Stimulated activated CD8-positive, alpha-beta memory T cell treated with anti-CD3 and anti-CD28 coated beads, Interleukin-4, amount 100 ng/mL, for 4 hours (primary cell): ENCODE data around the gene PPP4R3A.
"Not testable (repeated sequence)": the region's sequence is repeated elsewhere in the genome, so short reads cannot be mapped to it uniquely, and the experiment has no call there.

Source experiments
- DNase-seq, 2 donors: peaks; one replicate each; pipeline ENCODE4 v3.0.0-alpha.2; 2020; ENCODE audit warnings: low read depth in 2 of 2, low spot score in 1 of 2

The PPP4R3A gene

DNA sequence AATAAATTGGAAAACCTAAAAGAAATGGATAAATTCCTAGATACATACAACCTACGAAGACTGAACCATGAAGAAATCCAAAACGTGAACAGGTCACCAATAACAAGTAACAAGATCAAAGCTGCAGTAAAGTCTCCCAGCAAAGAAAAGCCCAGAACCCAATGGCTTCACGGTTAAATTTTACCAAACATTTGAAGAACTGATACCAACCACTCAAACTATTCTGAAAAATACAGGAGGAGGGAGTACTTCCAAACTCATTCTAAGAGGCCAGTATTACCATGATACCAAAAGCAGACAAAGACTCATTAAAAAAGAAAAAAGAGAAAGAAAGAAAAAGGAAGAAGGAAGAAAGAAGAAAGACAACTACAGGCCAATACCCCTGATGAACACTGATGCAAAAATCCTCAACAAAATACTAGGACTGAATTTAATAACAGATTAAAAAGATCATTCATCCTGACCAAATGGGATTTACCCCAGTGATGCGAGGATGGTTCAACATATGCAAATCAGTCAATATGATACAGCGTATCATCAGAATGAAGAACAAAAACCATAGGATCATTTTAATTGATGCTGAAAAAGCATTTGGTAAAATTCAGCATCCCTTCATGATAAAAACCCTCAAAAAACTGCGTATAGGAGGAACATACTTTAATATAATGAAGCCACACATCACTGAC lies 65.6 kb downstream of the PPP4R3A start:
- no peak for DNase-seq

DNA sequence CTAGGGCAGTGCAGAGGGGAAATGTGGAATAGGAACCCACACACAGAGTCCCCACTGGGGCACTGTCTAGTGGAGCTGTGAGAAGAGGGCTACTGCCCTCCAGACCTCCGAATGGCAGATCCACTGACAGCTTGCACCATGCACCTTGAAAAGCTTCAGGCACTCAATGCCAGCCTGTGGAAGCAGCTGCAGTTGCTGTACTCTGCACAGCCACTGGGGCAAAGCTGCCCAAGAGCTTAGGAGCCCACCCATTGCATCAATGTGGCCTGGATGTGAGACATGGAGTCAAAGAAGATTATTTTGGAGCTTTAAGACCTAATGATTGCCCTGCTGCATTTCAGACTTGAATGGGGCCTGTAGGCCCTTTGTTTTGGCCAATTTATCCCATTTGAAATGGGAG lies 70.8 kb downstream of the PPP4R3A start:
- DNase-seq, result no peak

DNA sequence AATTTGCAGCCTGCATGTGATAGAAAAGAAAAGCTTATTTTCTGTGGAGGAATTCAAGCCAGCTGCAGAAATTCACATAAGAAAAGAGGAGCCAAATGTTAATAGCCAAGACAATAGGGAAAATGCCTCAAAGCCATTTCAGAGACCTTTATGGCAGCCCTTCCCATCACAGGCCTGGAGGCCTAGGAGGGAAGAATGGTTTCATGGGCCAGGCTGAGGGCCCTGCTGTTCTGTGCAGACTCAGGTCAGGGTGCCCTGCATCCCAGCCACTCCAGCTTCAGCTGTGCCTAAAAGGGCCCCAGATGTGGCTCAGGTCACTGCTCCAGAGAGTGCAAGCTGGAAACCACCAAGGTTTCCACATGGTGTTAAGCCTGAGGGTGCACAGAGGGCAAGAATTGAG lies 71.3 kb downstream of the PPP4R3A start:
- no peak for DNase-seq

DNA sequence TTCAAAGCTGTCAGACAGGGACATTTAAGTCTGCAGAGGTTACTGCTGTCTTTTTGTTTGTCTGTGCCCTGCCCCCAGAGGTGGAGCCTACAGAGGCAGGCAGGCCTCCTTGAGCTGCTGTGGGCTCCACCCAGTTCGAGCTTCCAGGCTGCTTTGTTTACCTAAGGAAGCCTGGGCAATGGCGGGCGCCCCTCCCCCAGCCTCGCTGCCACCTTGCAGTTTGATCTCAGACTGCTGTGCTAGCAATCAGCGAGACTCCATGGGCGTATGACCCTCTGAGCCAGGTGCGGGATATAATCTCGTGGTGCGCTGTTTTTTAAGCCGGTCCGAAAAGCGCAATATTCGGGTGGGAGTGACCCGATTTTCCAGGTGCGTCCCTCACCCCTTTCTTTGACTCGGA lies 73.8 kb downstream of the PPP4R3A start:
- DNase-seq, result not testable (repeated sequence)

DNA sequence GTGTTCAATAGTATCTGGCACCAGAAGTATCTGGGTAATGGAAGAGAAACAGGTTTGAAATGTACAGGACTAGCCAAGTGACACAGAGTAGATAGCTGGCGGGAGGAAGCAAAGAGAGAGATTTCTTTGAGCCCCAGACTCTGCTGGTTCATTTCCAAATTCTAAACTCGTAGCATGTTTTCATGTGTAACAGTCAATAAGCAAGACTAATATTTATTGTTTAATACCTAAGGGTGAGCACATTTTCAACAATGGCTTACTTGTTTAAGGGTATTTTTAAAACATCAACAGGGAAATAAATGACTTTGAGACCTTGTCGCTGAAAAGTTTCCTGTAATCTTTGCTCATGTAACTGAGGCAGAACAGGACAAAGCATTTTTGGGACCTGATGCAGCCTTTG lies 80.7 kb downstream of the PPP4R3A start:
- DNase-seq, result no peak

DNA sequence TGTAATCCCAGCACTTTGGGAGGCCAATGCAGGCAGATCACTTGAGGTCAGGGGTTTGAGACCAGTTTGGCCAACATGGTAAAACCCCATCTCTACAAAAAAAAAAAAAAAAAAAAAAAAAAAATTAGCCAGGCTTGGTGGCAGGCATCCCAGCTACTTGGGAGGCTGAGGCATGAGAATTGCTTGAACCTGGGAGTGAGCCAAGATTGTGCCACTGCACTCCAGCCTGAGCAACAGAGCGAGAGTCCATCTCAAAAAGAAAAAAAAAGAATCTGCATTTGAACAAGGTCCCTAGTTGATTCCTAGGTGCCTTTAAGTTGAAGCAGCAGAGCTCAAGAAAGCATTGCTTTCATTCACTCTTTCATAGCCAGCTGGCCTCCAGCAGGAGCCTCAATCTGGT lies 81.2 kb downstream of the PPP4R3A start:
- DNase-seq, result not testable (repeated sequence)

DNA sequence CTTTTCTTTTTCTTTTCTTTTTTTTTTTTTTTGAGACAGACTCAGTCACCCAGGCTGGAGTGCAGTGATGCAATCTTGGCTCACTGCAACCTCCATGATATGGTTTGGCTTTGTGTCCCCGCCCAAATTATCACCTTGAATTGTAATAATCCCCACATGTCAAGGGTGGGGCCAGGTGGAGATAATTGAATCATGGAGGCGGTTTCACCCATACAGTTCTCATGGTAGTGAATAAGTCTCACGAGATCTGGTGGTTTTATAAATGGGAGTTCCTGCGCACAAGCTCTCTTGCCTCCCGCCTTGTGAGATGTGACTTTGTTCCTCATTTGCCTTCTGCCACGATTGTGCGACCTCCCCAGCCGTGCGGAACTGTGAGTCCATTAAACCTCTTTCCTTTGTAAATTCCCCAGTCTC lies 84.6 kb downstream of the PPP4R3A start:
- DNase-seq, result not testable (repeated sequence)

DNA sequence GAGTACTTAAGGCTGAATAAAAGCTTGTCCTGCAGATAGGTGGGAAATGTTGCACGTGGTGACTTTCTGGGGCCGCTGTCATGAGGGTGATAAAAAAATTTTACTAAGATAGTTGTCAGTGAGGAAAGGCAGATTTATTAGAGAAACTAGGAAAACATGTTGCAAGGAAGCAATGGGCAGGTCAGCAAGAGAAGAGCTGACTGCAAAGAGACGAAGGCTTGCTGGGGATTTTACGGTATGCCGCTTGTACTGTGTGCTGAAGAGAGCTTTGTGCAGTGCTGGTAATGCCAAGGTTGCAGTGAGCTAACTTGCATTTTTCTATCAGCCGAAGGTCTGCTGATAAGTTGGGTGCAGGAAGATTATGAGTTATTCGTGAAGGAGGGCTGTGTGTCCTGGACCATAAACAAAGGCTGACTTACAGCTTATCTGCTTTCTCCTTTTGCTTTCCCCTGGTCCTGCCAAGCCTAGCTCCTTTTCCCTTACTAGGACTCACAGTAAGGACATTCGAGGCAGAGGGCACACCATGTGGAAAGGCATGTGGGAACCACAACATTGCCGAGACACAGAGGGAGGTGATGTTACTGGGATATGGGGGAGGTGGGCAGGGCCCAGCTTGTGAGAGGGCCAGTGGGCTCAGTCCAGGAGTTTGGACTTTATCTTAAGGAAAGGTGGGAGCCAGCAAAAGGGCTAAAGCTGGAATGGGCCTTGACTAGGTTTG lies 85.1 kb downstream of the PPP4R3A start:
- no peak for DNase-seq

DNA sequence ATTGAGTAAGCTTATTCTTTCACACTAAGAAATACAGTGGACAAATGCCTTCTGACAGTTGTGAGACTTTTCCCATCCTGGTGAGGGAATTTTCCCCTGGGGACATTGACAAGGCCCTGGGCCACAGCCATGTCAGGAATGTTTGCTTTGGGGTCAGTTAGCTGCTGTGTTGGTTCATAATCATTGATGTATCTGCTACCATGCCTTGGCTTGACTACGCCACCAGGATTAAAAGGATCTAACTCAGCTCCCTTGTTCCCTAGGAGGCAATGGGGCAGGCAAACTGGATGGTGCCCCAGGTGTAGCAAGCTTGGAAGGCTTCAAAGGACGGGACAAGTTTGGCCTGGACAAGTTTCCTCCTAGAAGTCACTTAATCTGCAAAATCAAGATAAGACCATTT lies 89.4 kb downstream of the PPP4R3A start:
- no peak for DNase-seq

DNA sequence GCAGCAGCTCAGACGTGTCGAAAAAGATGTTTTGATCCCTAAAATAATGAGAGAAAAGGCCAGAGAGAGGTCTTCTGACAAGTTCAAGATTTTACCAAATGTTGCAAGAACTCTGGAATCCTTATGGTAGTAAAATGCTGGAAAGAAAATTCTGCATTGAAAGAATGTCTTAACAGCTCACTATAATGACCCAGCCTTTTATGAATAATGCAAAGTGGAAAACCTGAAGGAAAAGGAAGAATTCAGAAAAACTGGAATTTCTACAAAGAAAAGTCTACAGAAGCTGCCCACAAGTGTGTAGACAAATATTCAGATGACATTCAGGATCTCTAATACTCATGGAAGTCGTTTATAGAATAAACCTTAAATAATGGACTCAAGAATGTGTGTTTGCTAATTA lies 90.7 kb downstream of the PPP4R3A start:
- DNase-seq, result no peak

DNA sequence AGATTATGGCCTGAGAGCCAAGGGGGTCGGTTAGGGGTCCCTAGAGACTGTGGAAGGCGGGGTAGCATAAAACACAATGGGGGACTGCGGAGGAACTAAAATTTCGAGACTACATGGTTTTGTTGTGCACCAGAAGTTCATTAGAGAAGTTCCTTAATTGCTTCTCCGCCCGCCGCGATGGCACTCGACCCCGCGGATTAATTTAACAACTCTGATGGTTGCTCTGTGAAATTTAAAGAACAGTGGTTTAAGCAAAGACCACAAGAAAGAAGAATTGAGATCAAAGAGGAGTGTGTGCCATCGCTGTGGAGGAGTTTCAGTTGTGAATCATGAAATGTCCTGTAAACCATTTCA lies 91.1 kb downstream of the PPP4R3A start:
- no peak for DNase-seq

DNA sequence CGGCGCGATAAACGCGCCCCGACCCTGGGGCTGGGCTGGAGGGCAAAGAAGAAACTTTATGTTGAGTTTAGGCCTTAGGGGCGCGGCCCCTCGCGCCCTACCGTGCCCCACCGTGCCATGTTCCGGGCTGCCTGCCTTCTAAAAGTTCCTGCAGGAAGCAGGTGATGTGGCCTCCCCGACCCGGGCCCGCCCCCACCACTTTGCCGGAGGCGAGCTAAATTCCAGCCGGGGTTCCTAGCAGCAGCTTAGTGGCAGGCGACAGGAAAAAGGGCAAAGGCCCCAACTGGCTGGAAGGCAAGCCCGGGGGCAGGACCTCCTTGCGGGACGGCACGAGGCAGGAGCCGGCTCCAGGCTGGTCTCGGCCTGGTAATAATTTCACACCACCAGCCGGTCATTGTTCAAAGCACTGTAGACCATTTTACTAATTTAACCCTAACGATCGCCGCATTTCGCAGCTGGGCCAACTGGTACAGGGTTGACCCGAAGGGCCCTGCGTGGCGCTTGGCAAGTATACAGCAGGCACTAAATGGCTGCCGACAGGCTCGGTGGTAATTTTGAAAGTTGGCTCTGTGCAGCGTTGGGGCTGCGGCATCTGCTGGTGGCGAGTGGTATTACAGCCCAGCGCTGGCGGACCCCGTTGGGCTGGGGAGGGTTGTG lies 91.6 kb downstream of the PPP4R3A start:
- peak; percentile 64 to 82 for DNase-seq

DNA sequence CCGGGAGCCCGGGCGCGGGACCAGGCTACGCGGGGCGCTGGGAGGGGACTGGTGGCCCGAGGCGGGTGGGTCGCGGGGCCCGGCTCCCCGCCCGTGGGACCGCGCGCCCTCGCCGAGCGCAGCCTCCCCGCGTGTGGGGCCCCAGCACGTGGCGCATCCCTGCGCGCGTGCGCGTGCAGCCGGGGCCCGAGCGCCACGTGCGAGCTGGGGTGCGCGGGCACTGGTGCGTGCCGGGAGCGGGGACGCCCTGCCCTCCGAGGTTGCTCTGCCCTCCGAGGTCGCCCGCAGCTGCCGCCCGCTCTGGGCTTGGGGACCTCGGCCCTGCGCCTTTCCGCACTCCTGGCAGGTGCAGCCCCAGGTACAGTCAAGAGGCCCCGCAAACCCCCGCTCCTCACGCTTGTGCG lies 92.1 kb downstream of the PPP4R3A start:
- DNase-seq, result no peak

DNA sequence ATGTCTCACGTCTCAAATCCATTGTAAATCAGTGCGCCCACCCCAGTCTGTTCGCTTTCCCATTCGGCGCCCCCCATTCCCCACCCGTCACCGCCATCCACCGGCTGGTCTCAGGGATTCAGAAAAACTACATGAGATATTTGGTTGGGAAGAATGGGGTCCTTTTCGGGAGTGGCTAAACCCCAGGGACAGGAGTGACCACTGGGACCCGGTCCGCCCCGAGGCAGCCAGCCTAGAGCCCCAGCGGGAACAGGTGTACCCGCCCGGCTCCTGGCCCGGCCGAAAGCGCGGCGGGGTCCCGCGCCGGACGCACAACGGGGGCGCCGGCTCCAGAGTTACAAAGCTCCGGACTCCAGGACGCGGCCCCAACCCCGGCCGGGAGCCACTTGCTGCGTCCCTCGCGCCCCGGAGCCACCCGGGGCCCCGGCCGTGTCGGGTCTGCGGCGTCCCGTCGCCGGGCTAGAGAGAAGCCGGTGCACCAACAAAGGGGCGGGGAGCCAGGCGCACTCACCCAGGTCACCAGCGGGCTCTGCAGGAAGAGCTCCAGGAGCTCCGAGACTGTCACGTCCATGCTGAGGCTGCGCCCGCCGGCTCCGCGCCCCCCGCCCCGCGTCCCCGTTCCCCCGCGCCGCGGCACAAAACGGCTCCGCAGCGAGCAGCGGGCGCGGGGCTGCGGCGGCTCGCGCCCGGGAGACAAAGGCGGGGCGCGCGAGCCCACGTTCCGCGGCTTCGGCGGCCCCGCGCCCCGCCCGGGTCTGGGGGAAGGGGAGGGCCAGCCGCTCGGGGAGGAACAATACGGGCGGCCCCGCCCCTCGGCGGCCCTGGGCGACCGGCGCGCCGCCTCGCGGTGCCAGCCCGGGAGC lies 92.8 kb downstream of the PPP4R3A start, which contains the start of gene CCDC88C:
CCDC88C (minus strand) TSS at position 701 of the 863 bp plus-strand sequence; CDS start at position 571, 130 bp downstream.
- DNase-seq, result peak in 1 of 2 donors; percentile 65

DNA sequence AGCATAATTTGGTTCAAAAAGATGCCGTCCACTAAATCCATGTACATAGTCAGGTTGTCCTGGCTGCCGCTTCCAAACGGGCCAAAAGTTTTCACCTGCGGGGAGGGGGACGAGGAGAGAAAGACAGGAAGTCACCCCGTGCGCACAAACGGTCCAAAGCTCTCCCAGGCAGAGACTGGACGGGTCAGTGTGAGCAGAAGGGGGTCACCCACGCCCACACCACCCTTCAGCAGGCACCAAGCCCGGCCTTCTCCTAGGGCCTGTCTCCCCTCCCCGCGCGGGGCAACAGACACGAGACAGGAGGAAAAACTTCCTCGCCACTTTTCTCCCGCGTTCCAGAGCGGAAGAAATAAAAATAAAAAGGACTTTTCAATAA lies 93.4 kb downstream of the PPP4R3A start:
- DNase-seq, result no peak

DNA sequence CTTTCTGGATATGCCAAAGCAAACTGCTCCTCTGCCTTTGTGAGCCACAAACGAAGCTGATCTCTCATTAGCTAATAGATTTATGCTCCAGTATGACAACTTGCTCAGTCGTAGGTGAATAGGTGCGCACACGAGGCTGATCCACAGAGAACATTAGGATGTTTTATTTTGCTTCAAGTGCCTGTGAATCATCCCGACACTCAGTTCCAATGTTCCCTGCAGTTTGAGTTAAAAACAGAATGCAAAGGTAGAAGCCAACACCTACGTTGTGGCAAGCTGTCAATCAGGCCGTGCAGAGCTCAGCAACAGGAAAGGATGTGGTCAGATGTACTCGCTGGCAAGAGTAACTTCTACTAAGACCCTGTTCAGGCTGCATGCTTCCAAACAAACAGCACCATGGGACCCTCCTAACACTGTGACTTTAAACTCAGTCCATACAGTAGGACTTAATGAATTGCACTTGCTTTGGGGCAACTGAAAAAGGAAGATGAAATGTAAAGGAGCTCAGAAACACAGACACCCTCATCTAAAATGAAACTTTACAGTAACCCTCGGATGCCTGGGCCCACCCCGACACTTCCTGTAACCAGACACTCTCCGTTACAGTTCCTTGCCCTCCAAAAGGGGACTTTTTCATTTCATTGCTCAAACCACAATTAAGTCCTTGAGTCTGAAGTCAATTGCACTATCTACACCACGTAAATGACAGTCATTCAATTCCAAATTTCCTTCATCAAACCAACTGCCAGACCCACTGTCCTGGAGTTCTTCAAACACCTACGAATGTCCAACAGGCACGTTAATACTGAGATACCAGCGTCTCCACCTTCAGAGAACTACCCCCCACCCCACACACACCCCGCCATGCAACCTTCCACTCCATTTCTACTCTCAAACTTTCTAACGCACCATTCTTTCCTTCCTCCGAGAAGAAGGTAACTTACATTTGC lies 94.0 kb downstream of the PPP4R3A start:
- DNase-seq, result no peak

DNA sequence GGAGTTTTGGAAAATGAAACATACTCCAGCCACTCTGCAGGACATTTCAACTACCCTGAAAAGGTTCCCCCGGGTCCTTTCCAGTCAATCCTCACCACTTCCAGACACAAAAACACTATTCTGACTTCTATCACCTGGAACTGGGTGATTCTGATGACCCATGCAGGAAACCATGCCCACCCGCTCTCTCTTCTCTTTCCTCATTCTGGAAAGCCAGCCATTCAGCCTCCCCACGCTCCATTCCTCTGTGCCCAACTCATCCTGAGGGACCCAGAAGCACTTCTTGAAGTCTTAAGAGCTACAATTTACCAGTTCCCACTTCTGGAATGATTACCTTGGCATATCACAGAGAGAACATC lies 95.7 kb downstream of the PPP4R3A start:
- no peak for DNase-seq

DNA sequence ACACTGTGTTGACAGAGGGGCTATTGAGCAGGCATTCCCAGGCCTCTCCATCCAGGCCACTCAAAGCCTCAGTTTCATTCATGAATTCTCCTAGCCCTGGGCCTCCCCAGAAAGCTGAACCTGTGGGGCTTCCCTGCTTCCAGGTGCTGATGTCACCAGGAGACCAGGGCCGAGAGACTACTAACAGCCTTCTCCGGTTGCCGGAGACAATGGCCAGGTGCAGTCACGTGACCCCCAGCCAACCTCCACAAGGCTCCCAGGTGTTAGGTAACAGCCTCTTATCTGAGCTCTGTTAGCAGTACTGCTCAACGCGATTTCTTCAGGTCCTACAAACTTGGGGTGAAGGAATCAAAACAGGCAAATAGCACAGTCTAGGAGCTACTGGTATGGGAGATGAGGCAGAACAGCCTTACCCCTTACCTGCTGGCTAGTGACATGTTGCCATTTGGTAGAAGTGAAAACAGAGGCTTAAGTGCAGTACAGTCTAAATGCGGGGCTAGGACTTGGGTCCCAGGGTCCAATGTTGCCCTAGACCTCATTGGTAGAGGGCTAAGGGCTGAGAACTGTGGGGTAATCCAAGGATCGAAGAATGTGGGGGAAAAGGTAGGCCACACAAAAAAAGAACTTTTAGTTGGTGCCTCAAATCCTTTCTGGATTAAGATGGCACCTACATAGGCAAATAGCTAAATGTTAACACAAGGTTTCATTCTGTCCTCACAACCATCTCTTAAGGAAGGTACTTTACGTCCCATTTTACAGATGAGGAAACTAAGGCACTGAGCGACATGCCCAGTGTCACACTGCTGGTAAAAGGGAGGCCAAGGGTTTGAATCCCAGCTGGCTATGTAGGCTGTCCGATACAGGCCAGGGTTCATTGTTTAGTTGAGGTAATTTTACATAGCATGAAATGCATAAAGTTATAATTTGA lies 96.3 kb downstream of the PPP4R3A start:
- no peak for DNase-seq

DNA sequence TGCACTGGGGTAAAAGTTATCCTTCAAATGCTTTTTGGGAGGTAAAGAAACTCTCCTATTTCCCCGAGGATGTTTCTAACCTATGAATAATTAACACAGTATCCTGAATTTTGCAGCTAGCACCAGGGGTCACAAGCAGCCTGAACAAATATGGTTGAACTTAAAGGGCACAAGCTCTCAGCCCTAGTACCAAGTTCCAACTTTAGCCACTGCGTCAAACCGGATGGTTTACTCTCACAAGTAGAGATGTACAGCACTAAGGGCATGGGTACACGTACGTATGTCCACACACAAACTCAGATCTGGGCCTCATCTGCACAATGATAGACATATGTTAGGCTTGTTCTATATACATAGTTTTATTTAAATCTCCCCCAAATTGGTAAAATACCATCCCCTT lies 97.2 kb downstream of the PPP4R3A start:
- DNase-seq, result no peak
